NCI-H526 treated with DMSO at 0.1 percent for 48 hours (cell line): Measurements from ENCODE around the gene SIAH2.
"Not testable (repeated sequence)": the region's sequence is repeated elsewhere in the genome, so short reads cannot be mapped to it uniquely, and the experiment has no call there.

Experiments used
- DNase-seq: peaks from one replicate; lab custom pipeline; 2025; lab: John Stamatoyannopoulos, UW

Gene SIAH2, protein sequence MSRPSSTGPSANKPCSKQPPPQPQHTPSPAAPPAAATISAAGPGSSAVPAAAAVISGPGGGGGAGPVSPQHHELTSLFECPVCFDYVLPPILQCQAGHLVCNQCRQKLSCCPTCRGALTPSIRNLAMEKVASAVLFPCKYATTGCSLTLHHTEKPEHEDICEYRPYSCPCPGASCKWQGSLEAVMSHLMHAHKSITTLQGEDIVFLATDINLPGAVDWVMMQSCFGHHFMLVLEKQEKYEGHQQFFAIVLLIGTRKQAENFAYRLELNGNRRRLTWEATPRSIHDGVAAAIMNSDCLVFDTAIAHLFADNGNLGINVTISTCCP

DNA sequence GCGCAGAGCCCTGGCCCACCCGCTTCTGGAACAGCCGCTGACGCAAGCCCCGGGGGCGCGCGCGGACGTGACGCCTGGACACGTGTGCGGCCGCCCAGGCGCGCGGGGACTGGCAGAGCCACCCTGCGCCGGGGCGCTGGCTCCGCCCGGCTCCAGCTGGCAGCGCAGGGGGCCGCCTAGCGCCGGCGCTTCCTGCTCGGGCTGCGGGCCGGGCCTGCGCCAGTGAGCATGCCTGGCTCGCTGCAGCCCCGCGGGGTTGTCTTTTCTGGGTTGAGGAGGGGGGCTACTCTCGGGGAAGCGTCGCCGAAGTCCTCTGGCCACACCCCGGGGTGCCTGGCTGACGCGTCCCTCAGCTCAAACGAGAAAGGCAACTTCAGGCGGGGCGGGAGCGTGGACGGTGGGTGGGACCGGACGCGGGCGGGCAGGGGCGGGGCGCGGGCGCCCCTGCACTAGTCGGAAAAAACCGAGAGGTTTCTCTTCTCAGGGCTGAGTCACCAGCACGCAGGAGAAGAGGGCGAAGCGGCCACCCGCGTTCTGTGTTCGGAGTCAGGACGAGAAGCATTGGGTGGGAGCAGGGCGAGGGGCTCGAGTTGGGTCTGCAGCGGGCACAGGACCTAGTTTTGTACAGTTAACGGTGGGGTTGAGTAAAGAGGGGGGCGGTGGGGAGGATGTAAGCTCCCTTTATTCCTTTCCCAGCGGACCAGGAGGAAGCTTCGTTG lies at the start of gene SIAH2:
Gene SIAH2 (minus strand): TSS at position 48 of the 719 bp plus-strand sequence. CDS start 320 bp downstream, outside the sequence.
- peak; percentile 94 for DNase-seq

DNA sequence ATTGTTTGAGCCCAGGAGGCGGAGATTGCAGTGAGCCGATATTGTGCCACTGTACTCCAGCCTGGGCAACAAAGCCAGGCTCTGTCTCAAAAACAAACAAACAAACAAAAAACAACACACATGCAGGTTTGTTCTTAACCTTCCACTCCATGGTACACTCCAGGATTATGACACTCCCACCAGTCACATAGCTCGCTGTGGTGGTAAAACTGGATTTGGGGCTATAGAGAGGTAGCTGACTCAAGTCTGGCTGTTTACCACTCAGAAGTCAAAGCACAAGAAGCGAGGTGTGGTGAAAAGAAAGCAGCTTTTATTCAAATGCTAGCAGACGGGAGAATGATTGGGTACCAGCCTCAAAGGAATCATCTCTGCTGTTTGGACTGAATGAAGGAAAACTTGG lies 49.0 kb upstream of the SIAH2 start:
- no peak for DNase-seq

DNA sequence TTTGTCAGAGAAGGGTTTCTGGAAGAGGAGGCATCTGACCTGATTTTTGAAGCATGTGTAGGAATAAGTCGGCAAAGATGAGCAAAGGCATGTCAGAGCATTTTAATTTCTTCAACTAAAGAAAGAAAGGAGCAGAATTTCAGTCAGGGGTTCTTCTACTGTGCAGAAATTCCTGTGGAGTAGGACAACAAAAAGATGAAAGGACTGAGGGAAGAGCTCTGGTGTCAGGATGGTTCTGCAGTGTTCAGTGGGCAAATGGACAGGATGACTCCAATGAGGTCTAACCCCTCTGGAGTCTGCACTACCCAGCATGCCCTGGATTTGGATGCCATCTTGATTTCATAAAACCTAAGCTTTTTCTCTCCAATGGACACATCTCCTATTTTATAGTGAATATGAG lies 47.7 kb upstream of the SIAH2 start:
- no peak for DNase-seq

DNA sequence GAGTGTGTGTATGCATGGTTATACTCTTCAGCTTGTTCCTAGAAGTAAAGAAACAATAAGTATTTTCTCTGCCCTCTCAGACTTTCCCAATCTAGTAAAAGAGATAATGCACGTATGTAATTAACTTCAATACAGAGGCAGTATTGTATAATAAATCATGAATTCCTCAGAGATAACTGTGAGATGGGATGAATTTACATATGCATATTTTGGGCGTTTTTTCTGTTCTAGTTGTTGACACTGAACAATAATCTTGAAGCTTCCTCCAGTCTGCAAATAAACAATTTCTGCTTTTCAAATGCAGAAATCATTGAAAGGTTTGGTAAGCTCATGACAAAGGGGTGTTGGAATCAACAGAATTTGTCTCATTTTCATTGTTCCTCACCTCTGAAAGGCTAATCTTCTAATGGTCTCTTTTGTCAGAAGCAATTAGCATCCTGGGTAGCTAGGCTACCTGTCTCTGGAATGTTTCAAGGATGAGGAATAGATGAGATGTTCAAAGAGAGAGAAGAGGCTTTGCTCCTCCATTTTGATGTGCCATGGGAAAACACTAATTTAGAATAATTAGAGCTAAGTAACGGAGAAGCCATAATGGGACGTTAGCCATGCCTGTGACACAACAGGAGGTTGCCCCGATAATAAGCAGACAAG lies 43.3 kb upstream of the SIAH2 start:
- peak; percentile 20 for DNase-seq

DNA sequence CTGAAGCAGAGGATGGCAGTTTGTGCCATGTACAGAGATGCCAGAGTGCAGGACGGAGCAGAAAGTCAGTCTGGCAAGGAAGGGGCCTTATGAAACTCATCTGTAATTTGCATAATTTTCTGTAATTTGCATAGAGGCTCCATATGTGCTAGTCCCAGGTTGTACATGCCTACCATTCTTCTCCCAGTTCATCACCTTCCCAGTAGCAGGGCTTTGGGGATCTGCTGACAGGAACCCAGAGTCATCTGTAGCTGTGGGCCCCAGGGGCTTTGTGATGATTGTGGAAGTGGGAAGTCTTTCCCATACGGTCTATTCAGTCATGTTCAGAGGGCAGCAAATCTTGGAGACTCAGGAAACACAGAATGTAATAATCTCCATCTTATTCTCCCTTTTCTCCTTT lies 42.4 kb upstream of the SIAH2 start:
- DNase-seq = peak; percentile 99

DNA sequence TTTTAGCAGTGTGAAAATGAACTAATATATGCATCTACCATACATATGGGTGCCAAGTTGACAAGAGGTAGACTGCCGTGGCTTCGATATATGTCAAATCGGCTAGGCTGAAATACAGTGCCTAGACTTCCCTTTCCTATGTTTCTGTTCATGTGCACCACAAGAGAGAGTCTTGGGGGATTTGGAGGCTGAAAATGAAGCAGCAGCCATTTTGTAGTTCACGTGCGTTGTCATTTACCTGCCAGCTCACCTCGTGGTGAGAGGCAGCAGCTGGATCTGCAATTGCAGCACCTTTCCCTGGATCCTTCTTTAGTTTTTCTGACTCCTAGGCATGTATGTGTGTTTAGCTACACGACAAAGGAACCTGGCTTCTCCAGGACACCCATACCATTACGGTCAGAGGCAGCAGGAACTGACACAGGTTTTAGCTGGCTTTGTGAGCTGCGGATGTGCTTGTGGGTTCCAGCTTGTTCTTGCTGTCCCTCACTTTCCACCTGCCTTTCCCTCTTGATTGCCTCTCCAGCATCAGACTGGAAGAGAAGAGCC lies 40.5 kb upstream of the SIAH2 start:
- DNase-seq = no peak

DNA sequence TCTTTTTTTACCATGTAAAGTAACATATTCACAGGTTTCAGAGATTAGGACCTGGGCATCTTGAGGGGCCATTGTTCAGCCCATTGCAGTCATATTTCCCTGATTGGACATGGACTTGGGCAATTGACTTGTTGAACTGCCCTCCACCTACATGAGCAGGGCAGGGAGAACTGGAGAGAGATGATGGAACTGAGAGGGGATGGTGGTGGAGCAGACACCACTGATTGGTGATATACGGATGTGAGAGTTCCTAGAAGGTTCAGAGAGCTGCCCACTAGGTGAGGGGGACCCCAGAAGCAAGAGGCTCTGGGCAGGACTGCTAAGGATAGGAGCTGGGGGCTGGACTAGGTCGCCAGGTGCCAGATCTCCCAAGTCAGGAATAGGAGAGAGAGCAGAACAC lies 37.8 kb upstream of the SIAH2 start:
- no peak for DNase-seq

DNA sequence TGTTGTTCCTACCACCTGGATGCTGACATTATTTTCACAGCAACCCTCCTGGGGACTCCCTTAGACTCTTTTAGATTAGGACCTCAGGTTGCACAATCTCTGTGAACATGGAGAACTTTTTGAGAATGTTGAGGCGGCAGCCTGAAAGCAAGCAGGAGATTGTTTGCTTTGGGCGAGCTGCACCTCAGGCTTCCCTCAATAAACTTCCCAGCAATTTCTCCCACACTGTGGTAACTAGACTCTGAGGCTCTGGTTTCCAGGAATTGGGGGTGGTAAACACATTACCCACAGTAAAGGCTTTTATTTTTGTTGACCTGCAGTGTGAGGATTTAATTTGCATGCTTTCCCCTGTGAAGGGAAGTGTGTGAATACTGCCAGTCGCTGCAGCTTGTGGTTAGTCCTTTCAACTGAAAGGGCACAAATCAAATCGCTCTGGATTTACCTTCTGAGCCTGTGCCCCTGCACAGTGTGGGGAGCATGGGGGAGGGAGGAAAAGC lies 35.2 kb upstream of the SIAH2 start:
- DNase-seq = peak; percentile 93

DNA sequence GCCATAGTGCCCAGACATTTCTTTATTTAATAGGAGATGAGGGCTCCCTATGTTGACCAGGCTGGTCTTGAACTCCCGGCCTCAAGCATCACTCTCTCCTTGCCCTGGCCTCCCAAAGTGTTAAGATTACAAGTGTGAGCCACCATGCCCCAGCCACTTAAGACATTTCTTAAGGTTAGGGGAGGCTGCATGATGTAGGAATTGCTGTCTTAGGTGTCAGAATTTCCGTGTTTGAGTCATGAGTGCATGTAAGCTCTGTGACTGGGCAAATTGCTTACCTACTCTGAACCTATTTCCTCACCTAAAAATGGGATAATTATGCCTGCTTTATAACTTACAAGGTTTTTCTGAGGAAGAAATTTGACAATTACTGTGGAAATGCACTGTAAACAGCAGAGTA lies 34.2 kb upstream of the SIAH2 start:
- DNase-seq = no peak

DNA sequence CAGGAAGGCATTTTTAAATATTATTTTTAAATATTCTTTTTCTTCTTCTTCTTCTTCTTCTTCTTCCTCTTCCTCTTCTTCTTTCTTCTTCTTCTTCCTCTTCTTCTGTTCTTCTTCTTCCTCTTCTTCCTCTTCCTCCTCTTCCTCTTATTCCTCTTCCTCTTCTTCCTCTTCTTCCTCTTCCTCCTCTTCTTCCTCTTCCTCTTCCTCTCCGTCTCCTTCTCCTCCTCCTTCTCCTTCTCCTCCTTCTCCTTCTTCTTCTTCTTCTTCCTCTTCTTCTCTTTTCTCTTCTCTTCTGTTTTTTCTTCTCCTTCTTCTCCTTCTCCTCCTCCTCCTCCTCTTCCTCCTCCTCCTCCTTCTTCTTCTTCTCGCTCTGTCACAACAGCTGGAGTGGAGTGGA lies 33.6 kb upstream of the SIAH2 start:
- not testable (repeated sequence) for DNase-seq

DNA sequence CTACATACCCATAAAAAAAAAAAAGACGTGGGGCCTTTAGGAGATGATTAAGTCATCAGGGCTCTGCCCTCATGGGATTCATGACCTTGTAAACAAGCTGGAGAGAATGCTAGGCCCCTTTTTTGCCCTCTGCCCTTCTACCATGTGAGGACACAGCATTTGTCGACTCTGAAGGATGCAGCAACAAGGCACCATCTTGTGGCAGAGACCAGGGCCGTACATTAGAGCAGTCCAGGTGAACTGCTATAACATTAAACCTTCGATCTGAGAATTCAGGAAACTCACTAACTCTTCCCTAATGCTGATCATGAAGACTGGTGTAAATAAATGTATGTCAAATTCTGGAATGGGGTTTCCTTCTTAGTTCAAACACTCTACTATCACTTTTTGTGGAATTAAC lies 30.7 kb upstream of the SIAH2 start:
- no peak for DNase-seq

DNA sequence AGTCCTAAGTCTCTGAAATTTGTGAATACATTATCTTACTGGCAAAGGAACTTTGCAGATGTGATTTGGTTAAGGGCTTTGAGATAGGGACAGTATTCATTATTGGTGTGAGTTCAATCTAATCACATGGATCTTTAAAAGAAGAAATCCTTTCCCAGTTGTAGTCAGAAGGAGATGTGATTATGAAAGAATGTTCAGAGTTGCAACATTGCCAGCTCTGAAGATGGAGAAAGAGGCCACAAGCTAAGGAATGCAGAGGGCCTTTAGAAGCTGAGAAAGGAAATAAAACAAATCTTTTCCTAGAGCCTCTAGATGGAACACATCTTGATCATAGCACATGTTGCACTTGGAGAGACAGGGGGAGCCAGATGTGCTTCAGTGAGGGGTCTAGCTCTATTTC lies 27.7 kb upstream of the SIAH2 start:
- no peak for DNase-seq

DNA sequence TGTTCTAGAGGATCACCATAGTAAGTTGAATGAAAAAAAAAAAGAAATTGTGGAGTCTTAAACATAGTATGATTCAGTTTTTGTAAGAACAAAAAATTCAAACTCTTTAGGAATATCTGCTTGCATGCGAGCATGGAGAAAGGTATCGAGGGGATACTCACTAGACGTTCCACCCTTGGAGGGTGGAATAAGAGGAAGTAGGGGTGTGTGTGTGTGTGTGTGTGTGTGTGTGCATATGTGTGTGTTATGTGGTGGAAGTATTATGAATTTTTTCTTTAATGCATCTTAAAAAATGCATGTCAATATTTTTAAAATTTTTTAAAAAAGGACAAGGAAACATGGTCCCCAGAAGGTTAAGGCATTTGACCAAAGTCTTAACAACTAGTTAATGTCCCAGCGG lies 26.5 kb upstream of the SIAH2 start:
- DNase-seq = no peak

DNA sequence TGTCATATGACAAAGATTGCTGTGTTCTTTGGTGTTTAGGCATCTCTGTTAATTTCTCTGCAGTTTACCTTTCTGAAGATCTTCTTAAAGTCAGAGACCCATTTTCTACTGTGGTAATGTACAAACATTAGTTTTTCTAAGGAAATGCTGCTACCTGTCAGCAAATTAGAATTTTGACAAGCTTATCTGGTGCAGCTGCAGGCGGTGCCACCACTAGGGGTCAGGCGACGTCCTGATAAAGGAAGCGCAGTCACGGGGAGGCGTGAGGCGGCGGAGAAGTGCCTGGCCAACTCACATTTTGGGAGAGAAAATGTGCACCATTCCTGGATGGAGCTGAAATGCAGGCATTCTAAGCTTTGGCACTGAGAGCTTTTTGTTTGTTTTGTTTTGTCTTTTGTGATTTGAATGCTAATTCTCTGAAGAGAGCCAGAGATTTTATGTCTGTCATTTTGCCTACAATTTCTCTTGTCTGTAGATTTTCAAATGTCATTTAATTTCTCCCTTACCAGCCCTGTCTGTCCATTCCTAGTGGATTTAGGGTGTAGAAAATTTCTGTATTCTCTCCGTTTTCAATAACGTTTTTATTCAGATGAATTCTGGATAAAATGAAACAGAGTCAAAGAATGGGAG lies 24.9 kb upstream of the SIAH2 start:
- peak; percentile 47 for DNase-seq

DNA sequence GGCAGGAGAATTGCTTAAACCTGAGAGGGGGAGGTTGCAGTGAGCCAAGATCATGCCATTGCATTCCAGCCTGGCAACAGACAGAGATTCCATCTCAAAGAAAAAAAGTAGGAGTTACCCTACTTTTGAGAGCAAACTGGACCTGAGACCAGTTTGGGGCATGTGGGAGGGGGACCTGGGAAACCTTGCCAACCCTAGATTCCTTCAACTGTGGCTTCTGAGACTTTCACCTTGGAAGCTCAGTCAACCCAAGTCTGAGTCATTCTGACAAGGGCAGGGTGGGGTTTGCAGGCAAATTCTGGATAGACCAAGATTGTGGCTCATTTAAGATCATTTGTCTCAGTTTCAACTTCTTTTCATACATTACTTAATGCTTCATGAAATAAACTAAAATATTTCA lies 23.8 kb upstream of the SIAH2 start:
- no peak for DNase-seq

DNA sequence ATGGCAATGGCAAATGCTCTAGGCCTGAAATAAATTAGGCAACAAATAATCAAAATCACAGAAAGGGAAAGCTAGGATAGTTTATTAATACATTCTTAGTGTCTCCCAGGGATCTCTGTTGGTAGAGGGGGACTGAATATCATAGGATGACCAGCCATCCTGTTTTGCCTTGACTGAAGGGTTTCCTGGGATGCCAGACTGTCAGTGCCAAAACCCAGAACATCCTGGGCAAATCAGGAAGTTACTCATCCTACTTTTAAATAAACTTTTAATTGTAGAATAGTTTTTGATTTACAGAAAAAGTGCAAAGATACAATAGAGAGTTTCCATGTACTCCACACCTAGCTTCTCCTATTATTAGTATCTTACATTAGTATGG lies 21.8 kb upstream of the SIAH2 start:
- DNase-seq = no peak

DNA sequence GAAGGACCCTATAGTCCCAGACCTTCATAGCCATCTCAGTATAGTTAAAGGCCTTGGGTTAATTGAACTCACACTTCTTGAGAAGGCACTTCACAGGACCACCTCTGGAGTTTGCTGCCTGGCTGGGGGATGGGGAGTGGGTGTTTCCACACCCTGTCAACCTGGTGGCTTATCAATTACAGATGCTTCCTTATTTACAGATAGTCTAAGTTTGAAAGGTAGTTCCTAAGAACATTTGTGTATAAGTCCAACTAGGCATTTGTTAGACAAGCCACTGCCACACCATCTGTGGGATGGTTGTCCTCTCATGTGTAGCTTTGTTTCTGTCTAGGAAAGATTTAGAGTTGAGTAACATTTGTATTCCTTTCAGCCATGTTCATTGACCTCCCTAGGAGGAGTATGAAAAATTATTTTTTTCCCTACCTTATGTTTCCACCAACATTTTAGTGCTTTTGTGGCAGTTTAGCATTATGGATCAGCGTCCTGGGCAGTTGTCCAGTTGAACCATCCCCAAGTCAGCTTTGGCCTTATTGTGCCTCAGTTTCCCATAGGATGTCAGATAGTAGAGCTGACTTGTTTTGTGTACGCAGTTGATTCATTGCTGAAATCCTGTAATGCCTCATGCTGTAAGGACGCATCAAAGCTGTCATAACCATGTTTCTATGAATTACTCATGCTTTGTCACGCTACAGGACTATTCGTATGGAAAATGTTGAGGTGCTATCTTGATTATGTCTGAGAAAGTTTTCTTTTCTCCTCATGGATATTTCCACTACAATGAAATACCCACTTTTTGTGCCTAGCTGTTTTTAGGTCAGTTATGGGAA lies 21.2 kb upstream of the SIAH2 start:
- no peak for DNase-seq

DNA sequence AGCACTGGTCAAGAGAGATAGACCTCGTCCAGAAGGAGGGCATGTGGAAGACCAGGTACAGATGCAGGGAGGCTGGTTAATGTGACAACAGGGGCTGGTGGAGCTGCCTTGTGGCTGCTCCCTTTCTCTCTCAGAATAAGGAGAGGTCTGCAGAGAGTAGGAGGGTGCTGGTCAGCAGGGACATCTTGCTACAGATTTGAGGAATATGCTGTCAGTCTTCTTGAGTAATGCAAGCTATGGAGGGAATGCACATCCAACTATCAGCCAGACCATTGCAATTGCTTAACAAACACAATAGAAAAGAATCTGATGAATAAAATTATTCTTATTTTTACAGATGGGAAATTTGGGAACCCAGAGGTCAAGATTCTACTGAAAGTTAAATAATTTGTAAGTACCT lies 20.3 kb upstream of the SIAH2 start:
- DNase-seq = no peak

DNA sequence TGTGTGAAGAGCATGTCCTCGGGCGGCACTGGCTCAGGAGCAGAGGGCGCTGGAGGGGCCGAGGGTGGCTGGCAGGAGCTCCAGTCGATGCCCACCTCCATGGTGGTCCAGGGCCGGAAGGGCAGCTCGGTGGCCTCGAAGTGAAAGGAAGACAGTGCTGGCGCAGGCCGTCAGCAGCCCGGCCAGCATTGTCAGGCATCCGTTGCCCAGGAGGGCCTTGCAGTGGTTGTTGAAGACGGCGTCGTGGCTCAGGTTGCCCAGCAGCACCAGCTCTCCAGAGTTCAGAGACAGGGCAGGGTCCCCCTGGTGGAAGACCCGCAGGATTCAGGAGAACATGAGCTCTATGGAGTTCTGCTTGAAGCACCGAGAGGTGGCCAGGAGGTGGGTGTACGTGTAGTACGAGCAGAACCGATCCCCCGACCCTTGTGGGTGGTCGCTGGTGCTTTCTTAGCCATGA lies 16.5 kb upstream of the SIAH2 start:
- no peak for DNase-seq

DNA sequence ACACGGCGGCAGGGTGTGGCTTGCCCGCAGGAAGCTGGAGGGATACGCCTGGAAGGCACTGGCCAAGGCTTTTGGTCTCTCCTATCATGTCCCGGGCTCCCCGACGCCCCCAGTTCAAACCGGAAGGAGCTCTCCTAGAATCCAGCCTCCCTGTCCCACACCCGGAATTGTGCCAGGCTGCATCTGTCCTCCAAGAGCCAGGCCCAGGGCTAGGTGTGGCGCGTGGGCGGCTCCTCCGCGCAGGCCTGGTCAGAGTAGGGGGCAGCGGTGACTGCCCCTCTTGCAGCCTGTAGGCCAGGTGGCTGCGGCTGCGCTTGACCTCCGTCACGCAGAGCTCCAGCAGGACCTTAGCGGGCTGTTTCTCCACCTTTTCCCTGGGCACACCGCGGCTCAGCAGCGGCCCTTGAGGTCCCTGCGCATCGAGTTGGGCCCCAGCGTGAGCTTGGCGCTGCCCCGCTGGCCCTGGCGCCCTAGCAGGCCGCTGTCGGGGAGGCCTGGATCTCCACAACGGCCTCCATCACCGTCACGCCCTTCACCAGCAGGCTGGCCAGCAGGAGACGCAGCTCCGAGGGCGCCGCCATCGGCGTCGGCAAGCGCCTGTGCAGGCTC lies 15.9 kb upstream of the SIAH2 start:
- DNase-seq = no peak
